Spleen (tissue), 7 donors: ENCODE results near the gene EGLN3.

Experiments
- POLR2A ChIP-seq, 3 donors: fragments of 450-650 bp; IDR thresholded peaks; one replicate each; pipeline ENCODE4 v1.5.1; 2017; ENCODE audit warnings: antibody characterized with exemption in 3 of 3, mild to moderate bottlenecking in 1 of 3
- TF ChIP-seq, protein P1 (sequence below), 11 experiments: fragments of 200-600 bp in 7 of 11; fragments of 450-650 bp in 4 of 11; sonication (generic) in 4 of 11; IDR thresholded peaks in 8 of 11; conservative IDR thresholded peaks in 3 of 11; 1 replicate in 7 of 11; 2 replicates in 4 of 11; pipeline versions ENCODE4 v1.4.0 to v1.8.0; 2016 to 2021; ENCODE audit warnings: antibody characterized with exemption in 11 of 11, inconsistent platforms in 4 of 11, mild to moderate bottlenecking in 1 of 11
- donor health status: DM: no; HTN: no; CAD: no; lungs with moderate emphysema.
- donor health status: DM: no; HTN: no; CAD: no.
- donor health status: DM: no; HTN: no; CAD: no.

- TF ChIP-seq, protein P1, sequence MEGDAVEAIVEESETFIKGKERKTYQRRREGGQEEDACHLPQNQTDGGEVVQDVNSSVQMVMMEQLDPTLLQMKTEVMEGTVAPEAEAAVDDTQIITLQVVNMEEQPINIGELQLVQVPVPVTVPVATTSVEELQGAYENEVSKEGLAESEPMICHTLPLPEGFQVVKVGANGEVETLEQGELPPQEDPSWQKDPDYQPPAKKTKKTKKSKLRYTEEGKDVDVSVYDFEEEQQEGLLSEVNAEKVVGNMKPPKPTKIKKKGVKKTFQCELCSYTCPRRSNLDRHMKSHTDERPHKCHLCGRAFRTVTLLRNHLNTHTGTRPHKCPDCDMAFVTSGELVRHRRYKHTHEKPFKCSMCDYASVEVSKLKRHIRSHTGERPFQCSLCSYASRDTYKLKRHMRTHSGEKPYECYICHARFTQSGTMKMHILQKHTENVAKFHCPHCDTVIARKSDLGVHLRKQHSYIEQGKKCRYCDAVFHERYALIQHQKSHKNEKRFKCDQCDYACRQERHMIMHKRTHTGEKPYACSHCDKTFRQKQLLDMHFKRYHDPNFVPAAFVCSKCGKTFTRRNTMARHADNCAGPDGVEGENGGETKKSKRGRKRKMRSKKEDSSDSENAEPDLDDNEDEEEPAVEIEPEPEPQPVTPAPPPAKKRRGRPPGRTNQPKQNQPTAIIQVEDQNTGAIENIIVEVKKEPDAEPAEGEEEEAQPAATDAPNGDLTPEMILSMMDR (IDR thresholded peaks at IDR 0.05 in 8 of 11, conservative IDR thresholded peaks at IDR 0.05 in 3 of 11), result no peak
- TF ChIP-seq POLR2A (IDR thresholded peaks at IDR 0.05), result no peak
These were observed 17.8 kb upstream of the EGLN3 start for GRCh38 chr14:33968722-33969121.
